Measurements from ENCODE around the gene CDCA5. TPM values are rescaled to one million over a fixed set of nuclear protein-coding genes. Genes with fewer than 3 reads are reported as not detected.

Gene CDCA5
- total RNA-seq, 1 experiment from 2014 or later = 119 TPM

GRCh38 chr11:65117206-65118096 lies 33.6 kb upstream of the CDCA5 start, which contains the start of gene ZNHIT2:
Gene ZNHIT2, minus strand, starts transcription at chr11:65117701. Its CDS starts 48 bp downstream, at chr11:65117653.
- H3K9me3 ChIP-seq (ENCODE audit: low read depth, low read length, poor library complexity, severe bottlenecking) = no peaks in the 10 kb centered on the region
- intact Hi-C loops (cut with micrococcal nuclease; ENCODE audit: unreplicated experiment) = loop anchor here (5.0 to 10.0 kb wide), 3 partner anchors 90 to 333 kb away; partner anchors contain the start of gene SNX15
- ChIA-PET CTCF (interaction anchor here (0.6 to 1.0 kb wide), 3 partner anchors 18 to 269 kb away, joined by 3 to 7 read pairs (median 6); no protein-coding TSS in a partner anchor), POLR2A (ENCODE audit: low non-redundant PET) (no interaction called here)
- H3K4me1 ChIP-seq (ENCODE audit: insufficient read depth, low read length, poor library complexity, severe bottlenecking) = peaks cover 29% of the 10 kb centered on the region
- H3K4me3 ChIP-seq (ENCODE audit: low read depth, low read length, poor library complexity, severe bottlenecking) = peak within 1 kb of the TSS; percentile 95
- DNase-seq (ENCODE audit: low spot score) = peak; percentile 100
- H3K27me3 ChIP-seq (replicated peaks; ENCODE audit: insufficient read depth, low read depth, low read length, poor library complexity) = no peaks in the 10 kb centered on the region
- peaks cover 41% of the 10 kb centered on the region for H3K36me3 ChIP-seq (ENCODE audit: insufficient read depth, low read length, poor library complexity, severe bottlenecking)
- BruUV-seq (replicated peaks) = no TSS peak
- peak within 1 kb of the TSS; percentile 92 for H3K27ac ChIP-seq (ENCODE audit: low read depth, low read length, poor library complexity, severe bottlenecking)
- TF ChIP-seq EZH2 (IDR thresholded peaks at IDR 0.05; ENCODE audit: borderline replicate concordance, low read depth, low read length, poor library complexity, severe bottlenecking) (no peak), CTCF (conservative IDR thresholded peaks at IDR 0.05; ENCODE audit: low read depth, low read length) (peak; percentile 98)

GRCh38 chr11:65116370-65117205 lies 32.7 kb upstream of the CDCA5 start:
- intact Hi-C loops (cut with micrococcal nuclease; ENCODE audit: unreplicated experiment) = loop anchor here (5.0 to 10.0 kb wide), 3 partner anchors 89 to 332 kb away; partner anchors contain the start of gene SNX15
- ChIA-PET POLR2A (ENCODE audit: low non-redundant PET) (interaction anchor here (0.7 kb wide), 1 partner anchor 9 kb away, joined by 3 read pairs; no protein-coding TSS in a partner anchor), CTCF (no interaction called here)
- Histone ChIP-seq H3K36me3 (ENCODE audit: insufficient read depth, low read length, poor library complexity, severe bottlenecking) (peaks cover 41% of the 10 kb centered on the region), H3K4me1 (ENCODE audit: insufficient read depth, low read length, poor library complexity, severe bottlenecking) (peaks cover 29% of the 10 kb centered on the region), H3K27me3 (replicated peaks; ENCODE audit: insufficient read depth, low read depth, low read length, poor library complexity) (no peaks in the 10 kb centered on the region), H3K9me3 (ENCODE audit: low read depth, low read length, poor library complexity, severe bottlenecking) (no peaks in the 10 kb centered on the region), H3K27ac (ENCODE audit: low read depth, low read length, poor library complexity, severe bottlenecking) (peak overlapping the region; percentile 92), H3K4me3 (ENCODE audit: low read depth, low read length, poor library complexity, severe bottlenecking) (peak overlapping the region; percentile 95)
- TF ChIP-seq EZH2 (IDR thresholded peaks at IDR 0.05; ENCODE audit: borderline replicate concordance, low read depth, low read length, poor library complexity, severe bottlenecking) (no peak), CTCF (conservative IDR thresholded peaks at IDR 0.05; ENCODE audit: low read depth, low read length) (no peak)
- peak; percentile 71 for DNase-seq (ENCODE audit: low spot score)
- BruUV-seq (replicated peaks) = no TSS peak

GRCh38 chr11:65115361-65116082 lies 31.7 kb upstream of the CDCA5 start:
- peaks cover 31% of the 10 kb centered on the region for H3K36me3 ChIP-seq (ENCODE audit: insufficient read depth, low read length, poor library complexity, severe bottlenecking)
- no peak overlapping the region for H3K27ac ChIP-seq (ENCODE audit: low read depth, low read length, poor library complexity, severe bottlenecking)
- ChIA-PET POLR2A (ENCODE audit: low non-redundant PET) (no interaction called here), CTCF (no interaction called here)
- no peak for DNase-seq (ENCODE audit: low spot score)
- intact Hi-C loops (cut with micrococcal nuclease; ENCODE audit: unreplicated experiment) = loop anchor here (5.0 to 10.0 kb wide), 3 partner anchors 88 to 331 kb away; partner anchors contain the start of gene SNX15
- TF ChIP-seq CTCF (conservative IDR thresholded peaks at IDR 0.05; ENCODE audit: low read depth, low read length) (no peak), EZH2 (IDR thresholded peaks at IDR 0.05; ENCODE audit: borderline replicate concordance, low read depth, low read length, poor library complexity, severe bottlenecking) (no peak)
- peak overlapping the region; percentile 95 for H3K4me3 ChIP-seq (ENCODE audit: low read depth, low read length, poor library complexity, severe bottlenecking)
- no TSS peak for BruUV-seq (replicated peaks)
- H3K27me3 ChIP-seq (replicated peaks; ENCODE audit: insufficient read depth, low read depth, low read length, poor library complexity) = no peaks in the 10 kb centered on the region
- peaks cover 25% of the 10 kb centered on the region for H3K4me1 ChIP-seq (ENCODE audit: insufficient read depth, low read length, poor library complexity, severe bottlenecking)
- no peaks in the 10 kb centered on the region for H3K9me3 ChIP-seq (ENCODE audit: low read depth, low read length, poor library complexity, severe bottlenecking)
